HG03378 (cell line): Measurements from ENCODE around the gene PLCD1.

Source experiments
- ATAC-seq: cut with Tn5 transposase; IDR thresholded peaks from one replicate; pipeline ENCODE4 v1.9.1; 2021; ENCODE audit warnings: mild to moderate bottlenecking, moderate library complexity; ENCODE audit not compliant: unreplicated experiment

PLCD1 gene

DNA sequence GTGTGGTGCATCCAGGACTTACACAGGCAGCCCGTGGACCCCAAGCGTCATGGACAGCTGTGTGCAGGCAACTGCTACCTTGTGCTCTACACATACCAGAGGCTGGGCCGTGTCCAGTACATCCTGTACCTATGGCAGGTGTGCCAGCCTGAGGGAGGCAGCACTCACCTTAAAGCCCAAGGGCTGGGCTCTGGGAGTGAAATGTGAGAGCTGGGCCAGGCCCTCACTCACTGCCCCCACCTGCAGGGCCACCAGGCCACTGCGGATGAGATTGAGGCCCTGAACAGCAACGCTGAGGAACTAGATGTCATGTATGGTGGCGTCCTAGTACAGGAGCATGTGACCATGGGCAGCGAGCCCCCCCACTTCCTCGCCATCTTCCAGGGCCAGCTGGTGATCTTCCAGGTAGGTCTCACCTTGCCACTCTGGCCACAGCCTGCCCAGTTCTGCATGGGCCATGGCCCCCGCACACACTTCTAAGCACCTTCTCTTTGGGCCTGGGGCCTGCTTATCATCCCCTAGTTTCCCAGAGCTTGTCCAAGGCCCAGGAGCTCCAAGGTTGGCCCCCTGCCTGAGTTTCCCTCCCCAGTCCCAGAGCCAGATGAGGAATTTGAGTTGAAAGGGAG lies 27.9 kb downstream of the PLCD1 start:
- ATAC-seq: no peak

GRCh38 chr3:38000965-38001455 lies 28.4 kb downstream of the PLCD1 start:
- no peak for ATAC-seq

GRCh38 chr3:38000242-38000916 lies 29.1 kb downstream of the PLCD1 start:
- no peak for ATAC-seq

DNA sequence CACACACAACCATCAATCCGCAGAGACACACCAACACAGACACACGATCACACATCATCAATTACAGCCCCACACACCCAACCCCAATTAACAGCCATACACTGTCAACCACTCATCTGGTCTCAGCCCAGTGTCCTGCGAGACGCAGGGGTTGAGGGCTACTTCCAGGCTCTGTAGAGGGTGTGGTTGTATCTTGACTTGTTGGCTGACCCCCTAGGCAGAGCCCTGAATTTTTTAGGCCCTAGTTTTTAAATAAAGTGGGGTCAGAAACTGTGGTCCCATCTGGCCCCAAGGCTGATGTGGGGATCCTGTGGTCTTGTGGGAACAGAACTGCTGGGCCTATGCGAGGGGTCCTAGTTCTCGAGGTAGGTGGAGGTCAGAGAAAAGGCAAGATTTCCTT lies 29.6 kb downstream of the PLCD1 start:
- ATAC-seq: no peak

DNA sequence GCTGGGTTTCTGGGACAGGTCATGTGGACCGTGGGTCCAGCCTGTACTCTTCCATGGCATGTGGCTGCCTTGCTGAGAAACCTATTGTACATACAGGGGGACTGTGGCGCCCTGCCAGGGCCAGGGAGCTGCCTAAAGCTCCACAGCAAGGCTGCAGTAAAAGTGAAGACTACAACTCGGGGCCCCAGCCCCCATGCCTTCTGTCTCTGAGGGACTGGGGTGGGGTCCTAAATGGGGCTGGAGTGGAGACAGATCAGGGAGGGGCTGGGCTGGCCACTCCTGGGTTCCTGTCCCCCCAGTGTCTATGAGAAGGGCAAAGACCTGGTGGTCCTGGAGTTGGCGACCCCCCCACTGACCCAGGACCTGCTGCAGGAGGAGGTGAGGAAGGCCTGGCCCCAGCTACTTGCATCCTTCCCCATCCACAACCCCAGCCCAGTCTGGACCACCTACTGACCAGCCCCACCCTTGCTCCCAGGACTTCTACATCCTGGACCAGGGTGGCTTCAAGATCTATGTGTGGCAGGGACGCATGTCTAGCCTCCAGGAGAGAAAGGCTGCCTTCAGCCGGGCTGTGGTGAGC lies 31.6 kb downstream of the PLCD1 start:
- no peak for ATAC-seq

GRCh38 chr3:37997342-37997741 lies 32.1 kb downstream of the PLCD1 start:
- no peak for ATAC-seq

DNA sequence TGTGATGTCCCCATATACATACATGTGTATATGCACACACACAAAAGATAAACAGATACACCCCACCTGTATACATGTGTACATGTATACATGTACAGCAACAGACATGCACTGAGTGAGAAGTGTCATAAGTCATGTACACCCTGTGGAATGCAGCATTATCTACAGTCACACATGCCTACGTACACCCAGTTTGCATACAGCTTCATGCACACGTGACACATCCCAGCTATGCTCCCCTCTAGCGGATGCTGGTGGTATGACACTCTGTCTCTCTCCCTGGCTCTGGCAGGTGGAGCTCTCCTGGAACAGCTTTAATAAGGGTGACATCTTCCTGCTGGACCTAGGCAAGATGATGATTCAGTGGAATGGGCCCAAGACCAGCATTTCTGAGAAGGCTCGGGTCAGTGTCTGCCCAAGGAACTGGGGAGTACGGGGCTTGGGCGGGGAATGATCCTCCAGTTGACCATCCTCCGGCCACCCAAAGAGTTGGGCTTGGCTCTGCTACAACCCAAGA lies 32.6 kb downstream of the PLCD1 start:
- ATAC-seq: peak; percentile 75

GRCh38 chr3:37995652-37996641 lies 33.5 kb downstream of the PLCD1 start:
- no peak for ATAC-seq

DNA sequence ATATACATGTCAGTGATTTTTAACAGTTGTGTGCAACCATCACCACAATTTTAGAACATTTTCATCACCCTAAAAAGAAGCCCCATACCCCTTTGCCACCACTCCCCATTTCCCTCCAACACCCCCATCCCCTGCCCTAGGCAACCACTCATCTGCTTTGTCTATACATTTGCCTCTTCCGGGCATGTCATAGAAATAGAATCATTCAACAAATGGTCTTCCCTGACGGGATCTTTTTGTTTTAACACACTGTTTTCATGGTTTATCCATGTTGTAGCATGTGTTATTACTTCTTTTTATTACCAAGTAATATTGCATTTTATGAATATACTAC lies 34.8 kb downstream of the PLCD1 start:
- no peak for ATAC-seq

- ATAC-seq: peak; percentile 50
Observed at GRCh38 chr3:37993820-37994638, 35.4 kb downstream of the PLCD1 start.

- no peak for ATAC-seq
Observed at GRCh38 chr3:37993460-37993819, 36.0 kb downstream of the PLCD1 start.

- no peak for ATAC-seq
Observed at GRCh38 chr3:37993067-37993455, 36.4 kb downstream of the PLCD1 start.

- ATAC-seq: no peak
Observed at GRCh38 chr3:37992271-37993066, 37.0 kb downstream of the PLCD1 start.

DNA sequence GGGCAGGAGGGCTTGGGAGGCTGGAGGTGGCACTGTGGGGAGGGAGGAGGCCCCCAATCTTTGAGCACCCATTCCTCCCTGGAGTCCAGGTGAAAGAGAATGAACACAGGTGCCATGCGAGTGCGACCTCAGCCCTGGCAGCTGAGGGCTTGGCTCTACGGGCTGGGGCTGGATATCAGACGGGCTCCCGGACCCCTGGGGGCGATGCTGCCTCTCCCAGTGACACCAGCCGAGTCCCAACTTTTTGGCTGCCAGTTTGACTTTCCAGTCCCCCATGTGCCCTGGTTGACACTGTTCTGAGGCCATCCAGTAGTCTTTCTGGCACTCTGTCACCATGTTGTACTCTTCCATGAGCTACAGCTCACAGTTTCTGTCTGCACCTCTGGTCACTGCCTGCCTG lies 37.6 kb downstream of the PLCD1 start:
- no peak for ATAC-seq

DNA sequence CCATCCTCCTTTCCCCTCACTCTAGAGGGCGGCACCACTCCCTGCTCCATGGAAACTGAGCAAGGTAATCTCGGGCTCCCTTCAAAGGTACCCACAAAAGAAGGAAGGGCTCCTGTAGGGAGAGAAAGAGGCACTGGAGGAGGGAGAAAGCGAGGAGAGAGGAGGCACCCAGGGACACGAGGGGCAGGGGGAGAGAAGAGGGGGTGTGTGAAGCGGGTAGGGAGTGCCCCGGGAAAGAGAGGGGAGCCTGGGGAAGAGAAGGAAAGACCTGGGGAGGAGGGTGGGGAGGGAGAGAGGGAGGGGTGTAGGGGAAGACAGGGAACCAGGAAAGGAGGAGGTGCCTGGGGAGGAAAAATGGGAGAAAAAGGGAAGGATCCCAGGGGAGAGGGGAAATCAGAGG lies 38.3 kb downstream of the PLCD1 start:
- ATAC-seq: no peak

DNA sequence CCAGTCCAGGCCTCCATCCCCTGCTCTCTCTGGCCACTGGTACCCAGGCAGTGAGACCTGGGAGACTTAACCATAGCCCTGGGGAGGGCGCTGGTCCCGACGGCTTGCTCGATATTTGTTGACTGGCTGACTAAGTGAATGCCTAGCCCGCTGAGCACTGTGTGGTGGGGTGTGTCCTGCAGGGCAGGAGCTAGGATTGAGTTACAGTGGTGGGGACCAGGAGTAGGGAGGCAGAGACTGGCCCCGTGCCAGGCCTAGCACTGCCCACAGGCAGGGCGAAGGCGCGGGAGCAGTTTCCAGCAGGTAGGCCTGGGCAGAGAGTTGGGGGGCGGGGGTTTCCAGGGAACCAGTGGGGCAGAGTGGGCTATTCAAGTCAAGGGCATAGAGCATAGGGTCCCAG lies 38.9 kb downstream of the PLCD1 start, which contains the start of gene VILL:
TSS of gene VILL (plus strand) at position 260 of the 400 bp plus-strand sequence. CDS start 2,887 bp downstream, outside the sequence.
- no peak for ATAC-seq

GRCh38 chr3:37989821-37990480 lies 39.5 kb downstream of the PLCD1 start:
- ATAC-seq: no peak

GRCh38 chr3:37988931-37989525 lies 40.4 kb downstream of the PLCD1 start:
- no peak for ATAC-seq
